Lower leg skin (tissue), 3 donors: ENCODE data around the gene RUNX2.

Experiments
- CTCF ChIP-seq, 3 donors: fragments of 450-650 bp; IDR thresholded peaks; one replicate each; pipeline ENCODE4 v1.5.1; 2016; ENCODE audit warnings: antibody characterized with exemption in 3 of 3, mild to moderate bottlenecking in 3 of 3, moderate library complexity in 2 of 3
- POLR2A ChIP-seq, 2 donors: fragments of 450-650 bp; IDR thresholded peaks; one replicate each; pipeline ENCODE4 v1.6.1; 2016 to 2017; ENCODE audit warnings: antibody characterized with exemption in 2 of 2, mild to moderate bottlenecking in 1 of 2, moderate library complexity in 1 of 2

GRCh38 chr6:45553730-45554344 lies 225.7 kb downstream of the RUNX2 start:
- no peak for TF ChIP-seq CTCF (IDR thresholded peaks at IDR 0.05)
- no peak for TF ChIP-seq POLR2A (IDR thresholded peaks at IDR 0.05)
